Neural cell (in vitro differentiated cells): Measurements from ENCODE around the gene CBY1. TPM values are rescaled to one million over a fixed set of nuclear protein-coding genes. Genes with fewer than 3 reads are reported as not detected.

Experiments
- H2AFZ ChIP-seq: fragments of 200-600, 300-800 bp; sonication (generic), shearing (Covaris generic); 2 replicates; pipeline ENCODE4 v1.6.0; 2014; ENCODE audit warnings: low read depth, mild to moderate bottlenecking, antibody characterized with exemption, low read length, moderate library complexity
- H3F3A ChIP-seq: fragments of 200-600 bp; shearing (Covaris generic); 2 replicates; pipeline ENCODE4 v1.6.1; 2016; ENCODE audit warnings: mild to moderate bottlenecking, moderate library complexity, mixed read lengths, antibody characterized with exemption, low read length; ENCODE audit not compliant: insufficient read depth, poor library complexity, severe bottlenecking
- H3K27ac ChIP-seq: fragments of 200-600, 300-800 bp; sonication (generic), shearing (Covaris generic); 2 replicates; pipeline ENCODE4 v1.5.1; 2014; ENCODE audit warnings: mild to moderate bottlenecking, low read length, moderate library complexity
- H3K27me3 ChIP-seq: fragments of 300-800, 200-600 bp; sonication (generic), shearing (Covaris generic); 2 replicates; pipeline ENCODE4 v1.6.0; 2014; ENCODE audit warnings: mild to moderate bottlenecking, low read depth, low read length, moderate library complexity; ENCODE audit not compliant: insufficient read depth
- H3K36me3 ChIP-seq: fragments of 300-800, 200-600 bp; sonication (generic), shearing (Covaris generic); 2 replicates; pipeline ENCODE4 v1.5.1; 2014; ENCODE audit warnings: mild to moderate bottlenecking, antibody characterized with exemption, low read length, moderate library complexity; ENCODE audit not compliant: insufficient read depth
- H3K4me2 ChIP-seq: fragments of 300-800, 200-600 bp; sonication (generic), shearing (Covaris generic); 2 replicates; pipeline ENCODE4 v1.6.0; 2014; ENCODE audit warnings: mild to moderate bottlenecking, low read length
- H3K4me3 ChIP-seq: fragments of 300-800, 200-600 bp; sonication (generic), shearing (Covaris generic); 2 replicates; pipeline ENCODE4 v1.5.1; 2014; ENCODE audit warnings: mild to moderate bottlenecking, low read length, moderate library complexity
- H3K79me2 ChIP-seq: fragments of 200-600 bp; shearing (Covaris generic); replicated peaks from 2 replicates; pipeline ENCODE4 v1.6.0; 2014; ENCODE audit warnings: mild to moderate bottlenecking, low read length, moderate library complexity; ENCODE audit not compliant: insufficient read depth
- H3K9ac ChIP-seq: fragments of 300-800, 200-600 bp; sonication (generic), shearing (Covaris generic); 2 replicates; pipeline ENCODE4 v1.6.1; 2016; ENCODE audit warnings: mild to moderate bottlenecking, low read length, mixed read lengths
- H3K9me2 ChIP-seq: fragments of 200-600 bp; shearing (Covaris generic); 2 replicates; pipeline ENCODE4 v1.6.1; 2016; ENCODE audit warnings: mild to moderate bottlenecking, low read length, mixed read lengths; ENCODE audit not compliant: insufficient read depth
- H3K9me3 ChIP-seq: fragments of 200-600, 300-800 bp; sonication (generic), shearing (Covaris generic); 2 replicates; pipeline ENCODE4 v1.6.1; 2016; ENCODE audit warnings: mild to moderate bottlenecking, mixed run types, low read length, moderate library complexity, mixed read lengths
- H4K20me1 ChIP-seq: fragments of 200-600 bp; shearing (Covaris generic); 2 replicates; pipeline ENCODE4 v1.6.1; 2016; ENCODE audit warnings: mild to moderate bottlenecking, mixed run types; ENCODE audit not compliant: insufficient read depth
- CTCF ChIP-seq: fragments of 450-650 bp; IDR thresholded peaks from 2 replicates; pipeline ENCODE4 v1.5.1; 2014; ENCODE audit warnings: antibody characterized with exemption, mild to moderate bottlenecking, moderate library complexity; ENCODE audit not compliant: poor library complexity, severe bottlenecking
- EP300 ChIP-seq: fragments of 450-650 bp; conservative IDR thresholded peaks from 2 replicates; pipeline ENCODE4 v1.6.1; 2014; ENCODE audit warnings: antibody characterized with exemption, mild to moderate bottlenecking, moderate library complexity; ENCODE audit not compliant: poor library complexity, severe bottlenecking
- MXI1 ChIP-seq: fragments of 450-650 bp; conservative IDR thresholded peaks from 2 replicates; pipeline ENCODE4 v1.6.1; 2014; ENCODE audit warnings: antibody characterized with exemption, mild to moderate bottlenecking; ENCODE audit not compliant: poor library complexity, severe bottlenecking
- POLR2AphosphoS5 ChIP-seq: IDR thresholded peaks from 2 replicates; pipeline ENCODE4 v1.6.1; 2012
- RAD21 ChIP-seq: fragments of 450-650 bp; conservative IDR thresholded peaks from 2 replicates; pipeline ENCODE4 v1.6.1; 2014; ENCODE audit warnings: antibody characterized with exemption, mild to moderate bottlenecking, moderate library complexity
- REST ChIP-seq: IDR thresholded peaks from 2 replicates; pipeline ENCODE4 v1.6.1; 2012; ENCODE audit warnings: borderline replicate concordance
- SMC3 ChIP-seq: fragments of 450-650 bp; conservative IDR thresholded peaks from 2 replicates; pipeline ENCODE4 v1.6.1; 2014; ENCODE audit warnings: antibody characterized with exemption, mild to moderate bottlenecking, moderate library complexity; ENCODE audit not compliant: poor library complexity
- polyA plus RNA-seq: library from polyadenylated mRNA; depleted of rRNA; stranded (reverse); fragments of >200 nt; gene quantifications from 2 replicates; pipeline ENCODE4 v1.2.3, GENCODE V29; 2014

Gene CBY1
- polyA plus RNA-seq, 1 donor from 2014 or later: 51.4 TPM

GRCh38 chr22:38699143-38699542 lies 42.7 kb downstream of the CBY1 start:
- Histone ChIP-seq H3K9me2 (no peaks in the 10 kb centered on the region), H3K79me2 (peaks cover 60% of the 10 kb centered on the region), H3K36me3 (no peaks in the 10 kb centered on the region), H2AFZ (no peak overlapping the region), H3K9ac (peak overlapping the region; percentile 94), H4K20me1 (no peaks in the 10 kb centered on the region), H3K27me3 (no peaks in the 10 kb centered on the region), H3K4me3 (peak overlapping the region; percentile 94), H3K9me3 (no peaks in the 10 kb centered on the region), H3K27ac (peak overlapping the region; percentile 79), H3F3A (no peaks in the 10 kb centered on the region), H3K4me2 (peak overlapping the region; percentile 98)
- TF ChIP-seq CTCF: no peak
- TF ChIP-seq RAD21: no peak
- TF ChIP-seq POLR2AphosphoS5: no peak
- peak; percentile 23 for TF ChIP-seq MXI1

DNA sequence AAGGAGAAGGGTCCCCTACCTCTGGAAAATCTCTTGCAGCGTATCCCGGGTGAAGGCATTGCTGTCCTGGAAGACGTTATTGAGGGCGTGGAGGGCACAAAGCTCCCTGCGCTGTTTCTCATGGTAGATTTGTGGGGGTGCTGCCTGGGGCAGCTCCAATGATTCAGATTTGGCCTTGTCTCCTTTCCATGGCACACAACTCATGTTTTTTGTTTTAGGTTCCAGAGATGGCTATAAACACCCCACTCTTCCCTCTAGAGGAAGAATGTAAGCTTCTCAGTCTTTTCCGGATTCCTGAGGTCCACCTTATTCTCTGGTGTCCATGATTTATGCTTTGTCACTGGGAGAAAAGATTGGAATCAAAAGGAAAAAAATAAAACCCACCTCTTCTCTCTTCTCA lies 43.3 kb downstream of the CBY1 start:
- Histone ChIP-seq H3K9me3 (no peaks in the 10 kb centered on the region), H3F3A (no peaks in the 10 kb centered on the region), H3K9ac (peak overlapping the region; percentile 94), H2AFZ (peak overlapping the region; percentile 51), H4K20me1 (no peaks in the 10 kb centered on the region), H3K9me2 (no peaks in the 10 kb centered on the region), H3K79me2 (peaks cover 55% of the 10 kb centered on the region), H3K4me2 (peak overlapping the region; percentile 98), H3K36me3 (no peaks in the 10 kb centered on the region), H3K27me3 (no peaks in the 10 kb centered on the region), H3K27ac (peak overlapping the region; percentile 79), H3K4me3 (peak overlapping the region; percentile 94)
- TF ChIP-seq MXI1 (no peak), EP300 (no peak)

GRCh38 chr22:38700270-38700788 lies 43.9 kb downstream of the CBY1 start:
- Histone ChIP-seq H3K79me2 (peaks cover 50% of the 10 kb centered on the region), H2AFZ (peak overlapping the region; percentile 51), H3K9me3 (no peaks in the 10 kb centered on the region), H3K4me3 (peak overlapping the region; percentile 94), H3K4me2 (peak overlapping the region; percentile 98), H3K9me2 (no peaks in the 10 kb centered on the region), H3K36me3 (no peaks in the 10 kb centered on the region), H3K27me3 (no peaks in the 10 kb centered on the region), H3K27ac (peak overlapping the region; percentile 79), H3F3A (no peaks in the 10 kb centered on the region), H3K9ac (peak overlapping the region; percentile 94), H4K20me1 (no peaks in the 10 kb centered on the region)
- TF ChIP-seq SMC3 (no peak), RAD21 (no peak), CTCF (no peak), REST (no peak), EP300 (no peak)
